ENCODE results near the gene GALM.

DNA sequence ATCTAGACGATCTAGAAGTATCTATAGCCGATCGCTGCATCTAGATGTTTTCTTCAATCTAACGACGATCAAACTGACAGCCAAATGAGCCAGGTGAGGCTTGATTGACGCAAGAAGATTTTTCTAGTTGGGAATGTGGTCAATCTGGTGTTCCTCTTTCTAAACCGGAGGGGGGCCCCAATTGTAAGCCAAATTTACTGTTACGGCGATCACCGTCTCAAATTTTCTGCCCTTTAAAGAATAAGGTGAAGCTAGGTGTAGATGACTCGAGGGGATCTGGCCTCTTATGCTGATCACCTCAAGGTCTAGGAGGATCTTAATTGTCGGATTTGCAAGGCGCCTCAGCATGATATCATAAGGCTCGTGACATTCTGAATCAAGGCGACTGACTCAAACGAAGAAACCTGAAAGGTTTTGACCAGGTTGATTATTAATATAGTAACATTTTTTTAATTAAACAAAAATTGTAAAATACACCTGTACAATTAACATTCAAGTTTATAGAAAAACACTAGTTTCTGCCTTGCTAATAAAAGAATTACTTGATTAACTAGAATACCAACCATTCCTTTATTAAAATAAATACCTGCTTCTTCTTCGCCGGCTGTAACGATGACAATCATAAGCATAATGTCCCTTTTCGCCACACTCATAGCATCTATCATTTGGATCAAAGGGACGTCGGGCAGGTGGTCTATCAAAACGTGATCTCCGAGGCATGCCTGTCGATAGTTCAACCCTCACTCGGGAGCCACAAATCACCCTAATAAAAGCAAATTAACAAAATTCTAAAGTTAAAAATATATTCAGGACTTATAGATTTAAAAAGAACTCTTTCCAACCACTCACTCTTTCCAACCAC lies 83.3 kb downstream of the GALM start:
- TF ChIP-seq, protein P1, sequence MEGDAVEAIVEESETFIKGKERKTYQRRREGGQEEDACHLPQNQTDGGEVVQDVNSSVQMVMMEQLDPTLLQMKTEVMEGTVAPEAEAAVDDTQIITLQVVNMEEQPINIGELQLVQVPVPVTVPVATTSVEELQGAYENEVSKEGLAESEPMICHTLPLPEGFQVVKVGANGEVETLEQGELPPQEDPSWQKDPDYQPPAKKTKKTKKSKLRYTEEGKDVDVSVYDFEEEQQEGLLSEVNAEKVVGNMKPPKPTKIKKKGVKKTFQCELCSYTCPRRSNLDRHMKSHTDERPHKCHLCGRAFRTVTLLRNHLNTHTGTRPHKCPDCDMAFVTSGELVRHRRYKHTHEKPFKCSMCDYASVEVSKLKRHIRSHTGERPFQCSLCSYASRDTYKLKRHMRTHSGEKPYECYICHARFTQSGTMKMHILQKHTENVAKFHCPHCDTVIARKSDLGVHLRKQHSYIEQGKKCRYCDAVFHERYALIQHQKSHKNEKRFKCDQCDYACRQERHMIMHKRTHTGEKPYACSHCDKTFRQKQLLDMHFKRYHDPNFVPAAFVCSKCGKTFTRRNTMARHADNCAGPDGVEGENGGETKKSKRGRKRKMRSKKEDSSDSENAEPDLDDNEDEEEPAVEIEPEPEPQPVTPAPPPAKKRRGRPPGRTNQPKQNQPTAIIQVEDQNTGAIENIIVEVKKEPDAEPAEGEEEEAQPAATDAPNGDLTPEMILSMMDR (IDR thresholded peaks at IDR 0.05), result no peak
- TF ChIP-seq POLR2AphosphoS5 (IDR thresholded peaks at IDR 0.05; ENCODE audit: low read depth, low read length), result 0 out of 2 replicates have a peak, but pooled peaks have one; percentile 20
- TF ChIP-seq, protein P2, sequence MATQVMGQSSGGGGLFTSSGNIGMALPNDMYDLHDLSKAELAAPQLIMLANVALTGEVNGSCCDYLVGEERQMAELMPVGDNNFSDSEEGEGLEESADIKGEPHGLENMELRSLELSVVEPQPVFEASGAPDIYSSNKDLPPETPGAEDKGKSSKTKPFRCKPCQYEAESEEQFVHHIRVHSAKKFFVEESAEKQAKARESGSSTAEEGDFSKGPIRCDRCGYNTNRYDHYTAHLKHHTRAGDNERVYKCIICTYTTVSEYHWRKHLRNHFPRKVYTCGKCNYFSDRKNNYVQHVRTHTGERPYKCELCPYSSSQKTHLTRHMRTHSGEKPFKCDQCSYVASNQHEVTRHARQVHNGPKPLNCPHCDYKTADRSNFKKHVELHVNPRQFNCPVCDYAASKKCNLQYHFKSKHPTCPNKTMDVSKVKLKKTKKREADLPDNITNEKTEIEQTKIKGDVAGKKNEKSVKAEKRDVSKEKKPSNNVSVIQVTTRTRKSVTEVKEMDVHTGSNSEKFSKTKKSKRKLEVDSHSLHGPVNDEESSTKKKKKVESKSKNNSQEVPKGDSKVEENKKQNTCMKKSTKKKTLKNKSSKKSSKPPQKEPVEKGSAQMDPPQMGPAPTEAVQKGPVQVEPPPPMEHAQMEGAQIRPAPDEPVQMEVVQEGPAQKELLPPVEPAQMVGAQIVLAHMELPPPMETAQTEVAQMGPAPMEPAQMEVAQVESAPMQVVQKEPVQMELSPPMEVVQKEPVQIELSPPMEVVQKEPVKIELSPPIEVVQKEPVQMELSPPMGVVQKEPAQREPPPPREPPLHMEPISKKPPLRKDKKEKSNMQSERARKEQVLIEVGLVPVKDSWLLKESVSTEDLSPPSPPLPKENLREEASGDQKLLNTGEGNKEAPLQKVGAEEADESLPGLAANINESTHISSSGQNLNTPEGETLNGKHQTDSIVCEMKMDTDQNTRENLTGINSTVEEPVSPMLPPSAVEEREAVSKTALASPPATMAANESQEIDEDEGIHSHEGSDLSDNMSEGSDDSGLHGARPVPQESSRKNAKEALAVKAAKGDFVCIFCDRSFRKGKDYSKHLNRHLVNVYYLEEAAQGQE (IDR thresholded peaks at IDR 0.05; ENCODE audit: insufficient read depth in 1 of 2, low read depth in 2 of 2, low read length in 1 of 2), result no peak
